ENCODE measurements around the gene ZNF746. TPM values are rescaled to one million over a fixed set of nuclear protein-coding genes. Genes with fewer than 3 reads are reported as not detected.

Gene ZNF746
- total RNA-seq, 1 experiment from 2014 or later: 19.2 TPM

- Histone ChIP-seq H3K36me3 (ENCODE audit: low read depth) (peaks cover 16% of the 10 kb centered on the region), H3K9me3 (ENCODE audit: insufficient read depth, low read depth) (no peaks in the 10 kb centered on the region), H3K27ac (0 out of 2 replicates have a peak overlapping the region, but pooled peaks have one; percentile 8), H3K27me3 (ENCODE audit: insufficient read depth, low read depth) (no peaks in the 10 kb centered on the region), H3K9me2 (ENCODE audit: insufficient read depth) (no peaks in the 10 kb centered on the region), H3K79me2 (ENCODE audit: low read depth) (peaks cover 26% of the 10 kb centered on the region), H3K4me2 (peak overlapping the region; percentile 96), H3F3A (ENCODE audit: insufficient read depth, low read depth) (no peaks in the 10 kb centered on the region), H2AFZ (peak overlapping the region; percentile 74), H3K4me3 (peak overlapping the region; percentile 94), H3K4me1 (replicated peaks; ENCODE audit: insufficient read depth) (peaks cover 17% of the 10 kb centered on the region), H4K20me1 (ENCODE audit: insufficient read depth) (peaks cover 4% of the 10 kb centered on the region; the same call in 1 of the 2 replicates)
- BruUV-seq (replicated peaks): no TSS peak
- peak in 1 of 2 experiments; percentile 51 for DNase-seq
- ChIA-PET CTCF (interaction anchor here (0.5 kb wide), 1 partner anchor 295 kb away, joined by 19 read pairs; no protein-coding TSS in a partner anchor), POLR2A (ENCODE audit: unreplicated experiment) (interaction anchor here (0.6 to 0.7 kb wide), 2 partner anchors 37 to 474 kb away, joined by 3 to 20 read pairs; no protein-coding TSS in a partner anchor)
- intact Hi-C loops (cut with micrococcal nuclease; ENCODE audit: unreplicated experiment): loop anchor here (1.0 to 10.0 kb wide), 10 partner anchors 75 to 532 kb away; partner anchors contain the start of genes PDIA4 and ZNF783
- TF ChIP-seq EZH2 (IDR thresholded peaks at IDR 0.05; ENCODE audit: low read depth) (no peak), CTCF (conservative IDR thresholded peaks at IDR 0.05) (no peak)
These were observed 792 bp downstream of the ZNF746 start for GRCh38 chr7:149496642-149497391.

- H2AFZ ChIP-seq: no peak overlapping the region
- TSS peak; percentile 46 for BruUV-seq (replicated peaks)
- H3K27me3 ChIP-seq (ENCODE audit: insufficient read depth, low read depth): no peaks in the 10 kb centered on the region
- intact Hi-C loops (cut with micrococcal nuclease; ENCODE audit: unreplicated experiment): loop anchor here (2.0 to 10.0 kb wide), 9 partner anchors 74 to 531 kb away; partner anchors contain the start of gene ZNF783
- H3K4me1 ChIP-seq (replicated peaks; ENCODE audit: insufficient read depth): peaks cover 17% of the 10 kb centered on the region
- peaks cover 4% of the 10 kb centered on the region; the same call in 1 of the 2 replicates for H4K20me1 ChIP-seq (ENCODE audit: insufficient read depth)
- peak in 1 of 2 experiments; percentile 47 for DNase-seq
- no peaks in the 10 kb centered on the region for H3K9me2 ChIP-seq (ENCODE audit: insufficient read depth)
- H3K36me3 ChIP-seq (ENCODE audit: low read depth): peaks cover 22% of the 10 kb centered on the region
- peak overlapping the region; percentile 94 for H3K4me3 ChIP-seq
- H3K79me2 ChIP-seq (ENCODE audit: low read depth): peaks cover 26% of the 10 kb centered on the region
- TF ChIP-seq EZH2 (IDR thresholded peaks at IDR 0.05; ENCODE audit: low read depth) (no peak), CTCF (conservative IDR thresholded peaks at IDR 0.05) (no peak)
- H3K9me3 ChIP-seq (ENCODE audit: insufficient read depth, low read depth): no peaks in the 10 kb centered on the region
- H3K27ac ChIP-seq: no peak overlapping the region
- H3K4me2 ChIP-seq: peak overlapping the region; percentile 96
- CTCF ChIA-PET: interaction anchor here (0.6 to 0.7 kb wide), 3 partner anchors 212 to 237 kb away, joined by 3 read pairs; partner anchors contain the start of gene ZNF783
- no peaks in the 10 kb centered on the region for H3F3A ChIP-seq (ENCODE audit: insufficient read depth, low read depth)
- POLR2A ChIA-PET (ENCODE audit: unreplicated experiment): interaction anchor here (0.6 to 0.7 kb wide), 2 partner anchors 36 to 474 kb away, joined by 3 to 20 read pairs; no protein-coding TSS in a partner anchor
These were observed 1.6 kb downstream of the ZNF746 start for GRCh38 chr7:149495785-149496641.
